Tibial artery (tissue), 4 donors: ENCODE measurements around the gene RSF1.

Experiments
- DNase-seq, 2 donors: peaks; one replicate each; pipeline ENCODE4 v3.0.0-alpha.2; 2019
- H3K27ac ChIP-seq, 2 donors: fragments of 200-600 bp; sonication (generic) in 1 of 2; 1 replicate in 1 of 2; 2 replicates in 1 of 2; pipeline ENCODE4 v1.5.1; 2018 to 2019; ENCODE audit warnings: mild to moderate bottlenecking in 1 of 2
- H3K27me3 ChIP-seq, 2 donors: fragments of 200-600 bp; sonication (generic) in 1 of 2; one replicate each; pipeline versions ENCODE4 v1.5.1 to v1.6.0; 2016 to 2019
- H3K36me3 ChIP-seq, 3 donors: fragments of 200-600 bp; sonication (generic) in 2 of 3; one replicate each; pipeline ENCODE4 v1.5.1; 2016 to 2019; ENCODE audit warnings: mild to moderate bottlenecking in 2 of 3
- H3K4me1 ChIP-seq, 4 donors: fragments of 200-600 bp; sonication (generic) in 2 of 4; 1 replicate in 3 of 4; 2 replicates in 1 of 4; pipeline ENCODE4 v1.5.1; 2016 to 2019
- H3K4me3 ChIP-seq, 2 donors: fragments of 200-600 bp; sonication (generic) in 1 of 2; 1 replicate in 1 of 2; 2 replicates in 1 of 2; pipeline ENCODE4 v1.5.1; 2018 to 2019; ENCODE audit warnings: mild to moderate bottlenecking in 2 of 2
- H3K9me3 ChIP-seq, 3 donors: fragments of 200-600 bp; sonication (generic) in 1 of 3; one replicate each; pipeline ENCODE4 v1.5.1; 2016 to 2019
- intact Hi-C: fragments of 100-400 bp; cut with DNase I; formaldehyde crosslinking; loops from one replicate; pipeline ENCODE4 v1.15.0; 2023; ENCODE audit warnings: low total_unique reads
- TF ChIP-seq, protein P1 (sequence below), 2 experiments: fragments of 200-600 bp in 1 of 2; fragments of 450-650 bp in 1 of 2; IDR thresholded peaks; one replicate each; pipeline ENCODE4 v1.5.1; 2017 to 2019; ENCODE audit warnings: antibody characterized with exemption in 2 of 2, mild to moderate bottlenecking in 1 of 2, moderate library complexity in 1 of 2

Gene RSF1

DNA sequence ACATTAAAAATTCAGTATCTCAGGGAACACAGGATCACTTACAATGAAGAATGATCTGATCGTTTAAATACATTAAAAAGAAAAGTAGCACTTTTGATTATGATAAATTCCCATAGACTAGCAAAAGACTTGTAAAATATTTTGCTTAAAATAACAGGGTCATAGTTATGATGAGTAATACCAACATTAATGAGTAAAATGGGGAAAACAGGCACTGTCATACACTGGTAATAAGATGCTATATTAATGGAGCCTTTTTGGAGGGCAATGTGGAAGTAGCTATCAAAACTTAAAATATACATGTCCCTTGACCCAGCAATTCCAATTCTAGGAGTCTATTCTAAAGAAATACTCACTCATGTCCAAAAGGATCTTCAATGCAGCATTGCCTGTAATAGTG lies 121.1 kb downstream of the RSF1 start:
- H3K27ac ChIP-seq, result no peak overlapping the region
- no peaks in the 10 kb centered on the region for H3K9me3 ChIP-seq
- intact Hi-C loops, result no loop called here
- H3K4me1 ChIP-seq, result no peaks in the 10 kb centered on the region
- DNase-seq, result no peak
- TF ChIP-seq, protein P1, sequence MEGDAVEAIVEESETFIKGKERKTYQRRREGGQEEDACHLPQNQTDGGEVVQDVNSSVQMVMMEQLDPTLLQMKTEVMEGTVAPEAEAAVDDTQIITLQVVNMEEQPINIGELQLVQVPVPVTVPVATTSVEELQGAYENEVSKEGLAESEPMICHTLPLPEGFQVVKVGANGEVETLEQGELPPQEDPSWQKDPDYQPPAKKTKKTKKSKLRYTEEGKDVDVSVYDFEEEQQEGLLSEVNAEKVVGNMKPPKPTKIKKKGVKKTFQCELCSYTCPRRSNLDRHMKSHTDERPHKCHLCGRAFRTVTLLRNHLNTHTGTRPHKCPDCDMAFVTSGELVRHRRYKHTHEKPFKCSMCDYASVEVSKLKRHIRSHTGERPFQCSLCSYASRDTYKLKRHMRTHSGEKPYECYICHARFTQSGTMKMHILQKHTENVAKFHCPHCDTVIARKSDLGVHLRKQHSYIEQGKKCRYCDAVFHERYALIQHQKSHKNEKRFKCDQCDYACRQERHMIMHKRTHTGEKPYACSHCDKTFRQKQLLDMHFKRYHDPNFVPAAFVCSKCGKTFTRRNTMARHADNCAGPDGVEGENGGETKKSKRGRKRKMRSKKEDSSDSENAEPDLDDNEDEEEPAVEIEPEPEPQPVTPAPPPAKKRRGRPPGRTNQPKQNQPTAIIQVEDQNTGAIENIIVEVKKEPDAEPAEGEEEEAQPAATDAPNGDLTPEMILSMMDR (IDR thresholded peaks at IDR 0.05), result no peak
- peaks cover 20 to 36% (median 30%) of the 10 kb centered on the region in 3 donors for H3K36me3 ChIP-seq
- H3K4me3 ChIP-seq, result no peak overlapping the region
- H3K27me3 ChIP-seq, result no peaks in the 10 kb centered on the region

DNA sequence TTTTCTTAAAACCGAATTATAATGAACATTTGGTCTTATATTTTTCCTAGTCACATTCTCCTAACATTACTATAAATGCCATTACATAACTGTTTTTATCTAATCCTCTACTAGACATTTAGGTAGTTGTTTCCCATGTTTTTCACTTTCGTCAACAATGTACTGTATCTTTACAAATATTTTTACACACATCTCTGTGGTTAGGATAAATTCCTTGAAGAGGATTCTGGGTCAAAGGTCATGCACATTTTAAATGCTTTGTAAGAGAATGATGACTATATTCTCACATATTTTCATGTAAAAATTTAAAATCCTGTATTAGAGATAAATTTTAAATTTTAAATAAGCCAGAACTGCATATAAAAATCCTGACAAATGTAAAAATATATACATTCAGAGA lies 121.6 kb downstream of the RSF1 start:
- Histone ChIP-seq H3K9me3 (no peaks in the 10 kb centered on the region), H3K27me3 (no peaks in the 10 kb centered on the region), H3K27ac (no peak overlapping the region), H3K4me3 (no peak overlapping the region), H3K4me1 (no peaks in the 10 kb centered on the region), H3K36me3 (peaks cover 19 to 34% (median 32%) of the 10 kb centered on the region in 3 donors)
- no peak for DNase-seq
- TF ChIP-seq, protein P1 (IDR thresholded peaks at IDR 0.05), result no peak
- intact Hi-C loops, result no loop called here

DNA sequence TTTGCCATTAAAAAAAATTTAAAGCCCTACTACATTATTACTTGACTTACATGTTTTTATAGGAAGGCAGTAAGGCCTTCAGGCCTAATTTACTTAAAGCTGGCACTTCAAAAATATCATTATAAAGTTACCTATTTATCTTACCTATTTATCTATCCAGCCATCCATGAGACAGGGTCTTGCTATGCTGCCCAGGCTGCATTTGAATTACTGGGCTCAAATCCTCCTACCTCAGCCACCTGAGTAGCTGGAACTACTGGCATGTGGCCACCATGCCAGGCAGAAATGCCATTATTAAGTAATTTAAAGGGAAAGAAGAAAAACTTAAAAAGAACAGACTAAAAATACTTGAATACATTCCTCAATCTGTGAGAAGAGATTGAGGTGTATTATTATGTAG lies 122.7 kb downstream of the RSF1 start:
- intact Hi-C loops, result no loop called here
- Histone ChIP-seq H3K4me3 (no peak overlapping the region), H3K9me3 (no peaks in the 10 kb centered on the region), H3K27ac (no peak overlapping the region), H3K36me3 (peaks cover 29 to 41% (median 31%) of the 10 kb centered on the region in 3 donors), H3K4me1 (no peaks in the 10 kb centered on the region), H3K27me3 (no peaks in the 10 kb centered on the region)
- DNase-seq, result no peak
- TF ChIP-seq, protein P1 (IDR thresholded peaks at IDR 0.05), result no peak

DNA sequence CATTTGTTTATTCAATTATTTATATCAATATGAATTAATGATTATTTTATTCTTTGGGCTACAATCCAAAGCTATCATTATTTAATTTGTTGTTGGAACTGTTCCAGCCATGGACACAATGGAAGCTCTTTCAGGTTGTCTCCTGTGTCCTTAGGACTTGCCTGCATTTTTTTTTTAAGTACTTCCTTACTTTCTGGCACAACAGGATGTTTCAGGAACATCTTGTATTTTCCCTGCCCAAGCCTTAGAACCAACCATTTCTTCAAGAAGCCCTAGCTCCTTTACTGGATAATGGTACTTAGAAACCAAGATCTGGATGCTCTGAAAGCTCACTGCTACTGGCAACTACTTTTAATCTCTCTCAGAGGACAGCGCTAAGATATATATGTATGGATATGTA lies 125.1 kb downstream of the RSF1 start:
- H3K9me3 ChIP-seq, result no peaks in the 10 kb centered on the region
- DNase-seq, result no peak
- H3K27me3 ChIP-seq, result no peaks in the 10 kb centered on the region
- no peak overlapping the region for H3K4me3 ChIP-seq
- H3K4me1 ChIP-seq, result no peaks in the 10 kb centered on the region
- H3K27ac ChIP-seq, result no peak overlapping the region
- TF ChIP-seq, protein P1 (IDR thresholded peaks at IDR 0.05), result no peak
- intact Hi-C loops, result no loop called here
- peaks cover 30 to 60% (median 50%) of the 10 kb centered on the region in 3 donors for H3K36me3 ChIP-seq

DNA sequence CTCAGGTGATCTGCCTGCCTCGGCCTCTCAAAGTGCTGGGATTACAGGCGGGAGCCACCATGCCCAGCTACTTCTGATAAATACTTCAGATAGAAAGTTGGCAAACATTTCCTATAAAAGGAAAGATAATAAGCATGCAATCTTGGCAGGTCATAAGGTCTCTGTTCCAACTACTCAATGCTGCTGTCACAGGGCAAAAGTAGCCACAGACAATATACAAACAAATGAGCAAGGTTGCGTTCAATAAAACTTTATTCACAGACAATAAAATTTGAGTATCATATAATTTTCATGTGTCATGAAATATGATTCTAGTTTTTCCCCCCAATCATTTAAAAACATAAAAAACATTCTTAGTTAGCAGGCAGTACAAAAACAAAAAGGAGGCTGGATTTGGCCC lies 129.9 kb downstream of the RSF1 start:
- no peak for DNase-seq
- Histone ChIP-seq H3K9me3 (no peaks in the 10 kb centered on the region), H3K4me1 (no peaks in the 10 kb centered on the region), H3K27ac (no peak overlapping the region), H3K36me3 (peaks cover 29 to 69% (median 64%) of the 10 kb centered on the region in 3 donors), H3K27me3 (no peaks in the 10 kb centered on the region), H3K4me3 (no peak overlapping the region)
- intact Hi-C loops, result no loop called here
- TF ChIP-seq, protein P1 (IDR thresholded peaks at IDR 0.05), result no peak

DNA sequence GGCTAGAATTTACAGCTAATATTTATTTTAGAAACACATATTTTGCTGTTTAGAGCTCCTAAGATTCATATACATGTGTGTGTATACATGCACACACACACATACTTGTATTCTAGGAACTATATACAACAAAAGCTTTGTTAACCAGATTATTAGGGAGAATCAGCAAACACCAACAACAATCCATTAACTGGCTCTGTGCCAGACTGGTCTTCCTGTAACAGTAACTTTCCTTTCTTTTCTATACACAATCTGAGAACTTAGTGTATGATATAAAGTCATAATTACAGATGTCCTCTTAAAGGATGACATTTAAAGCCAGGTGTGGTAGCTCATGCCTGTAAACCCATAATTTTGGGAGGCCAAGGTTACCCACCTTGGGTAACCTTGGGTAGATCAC lies 133.4 kb downstream of the RSF1 start:
- no peak overlapping the region for H3K4me3 ChIP-seq
- H3K27ac ChIP-seq, result no peak overlapping the region
- H3K9me3 ChIP-seq, result no peaks in the 10 kb centered on the region
- no peaks in the 10 kb centered on the region for H3K27me3 ChIP-seq
- no peaks in the 10 kb centered on the region for H3K4me1 ChIP-seq
- intact Hi-C loops, result no loop called here
- H3K36me3 ChIP-seq, result peaks cover 44 to 89% (median 70%) of the 10 kb centered on the region in 3 donors
- no peak for DNase-seq
- TF ChIP-seq, protein P1 (IDR thresholded peaks at IDR 0.05), result no peak
